B cell (primary cell): ENCODE results near the gene TOM1L2.

Source experiments
- EZH2 ChIP-seq: IDR thresholded peaks from 2 replicates; pipeline ENCODE4 v1.6.1; 2012; ENCODE audit warnings: borderline replicate concordance, low read depth, mild to moderate bottlenecking, moderate library complexity, low read length; ENCODE audit not compliant: insufficient read depth, poor library complexity, severe bottlenecking
- TF ChIP-seq, protein P1 (sequence below): fragments of 200-600 bp; IDR thresholded peaks from one replicate; pipeline ENCODE4 v1.8.0; 2022; ENCODE audit warnings: antibody characterized with exemption, mild to moderate bottlenecking

DNA sequence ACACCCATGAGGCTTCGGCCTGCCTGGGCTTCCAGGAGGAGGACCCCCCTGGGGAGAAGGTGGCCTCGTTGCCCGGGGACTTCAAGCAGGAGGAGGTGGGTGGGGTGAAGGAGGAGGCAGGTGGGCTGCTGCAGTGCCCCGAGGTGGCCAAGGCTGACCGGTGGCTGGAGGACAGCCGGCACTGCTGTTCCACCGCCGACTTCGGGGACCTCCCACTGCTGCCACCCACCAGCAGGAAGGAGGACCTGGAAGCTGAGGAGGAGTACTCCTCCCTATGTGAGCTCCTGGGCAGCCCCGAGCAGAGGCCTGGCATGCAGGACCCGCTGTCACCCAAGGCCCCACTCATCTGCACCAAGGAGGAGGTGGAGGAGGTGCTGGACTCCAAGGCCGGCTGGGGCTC is 176.9 kb downstream of the TOM1L2 start:
- TF ChIP-seq, protein P1, sequence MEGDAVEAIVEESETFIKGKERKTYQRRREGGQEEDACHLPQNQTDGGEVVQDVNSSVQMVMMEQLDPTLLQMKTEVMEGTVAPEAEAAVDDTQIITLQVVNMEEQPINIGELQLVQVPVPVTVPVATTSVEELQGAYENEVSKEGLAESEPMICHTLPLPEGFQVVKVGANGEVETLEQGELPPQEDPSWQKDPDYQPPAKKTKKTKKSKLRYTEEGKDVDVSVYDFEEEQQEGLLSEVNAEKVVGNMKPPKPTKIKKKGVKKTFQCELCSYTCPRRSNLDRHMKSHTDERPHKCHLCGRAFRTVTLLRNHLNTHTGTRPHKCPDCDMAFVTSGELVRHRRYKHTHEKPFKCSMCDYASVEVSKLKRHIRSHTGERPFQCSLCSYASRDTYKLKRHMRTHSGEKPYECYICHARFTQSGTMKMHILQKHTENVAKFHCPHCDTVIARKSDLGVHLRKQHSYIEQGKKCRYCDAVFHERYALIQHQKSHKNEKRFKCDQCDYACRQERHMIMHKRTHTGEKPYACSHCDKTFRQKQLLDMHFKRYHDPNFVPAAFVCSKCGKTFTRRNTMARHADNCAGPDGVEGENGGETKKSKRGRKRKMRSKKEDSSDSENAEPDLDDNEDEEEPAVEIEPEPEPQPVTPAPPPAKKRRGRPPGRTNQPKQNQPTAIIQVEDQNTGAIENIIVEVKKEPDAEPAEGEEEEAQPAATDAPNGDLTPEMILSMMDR = no peak
- no peak for TF ChIP-seq EZH2
